PC-9 (cell line): ENCODE results near the gene THBS3. TPM values are rescaled to one million over a fixed set of nuclear protein-coding genes. Genes with fewer than 3 reads are reported as not detected.
A peak's percentile ranks its signal among the peaks of the same experiment; 100 is the strongest.

Experiments used
- BruUV-seq: library from RNA; stranded (reverse); fragments of 400-500 nt; replicated peaks from 2 replicates; lab custom pipeline; 2021; lab: Mats Ljungman, UMichigan
- CTCF ChIA-PET: fragments of 300-600 bp; sonication (Branson Sonifier 250); formaldehyde crosslinking; loops from one replicate; lab custom pipeline; 2022; ENCODE audit warnings: antibody characterized with exemption; lab: Charles Lee
- POLR2A ChIA-PET: fragments of 300-600 bp; sonication (Branson Sonifier 250); formaldehyde crosslinking; loops from one replicate; lab custom pipeline; 2022; ENCODE audit warnings: antibody characterized with exemption; ENCODE audit not compliant: unreplicated experiment; lab: Charles Lee
- DNase-seq, 2 experiments: peaks; one replicate each; pipeline versions ENCODE4 v3.0.0 to v3.0.0-alpha.2; 2015 to 2022; ENCODE audit warnings: mixed read lengths in 1 of 2
- H2AFZ ChIP-seq: fragments of 200-600 bp; sonication (generic); 2 replicates; pipeline ENCODE4 v1.8.1; 2017; ENCODE audit warnings: antibody characterized with exemption
- H3F3A ChIP-seq: fragments of 200-600 bp; sonication (generic); 2 replicates; pipeline ENCODE4 v1.8.1; 2017; ENCODE audit warnings: antibody characterized with exemption, mild to moderate bottlenecking, low read depth; ENCODE audit not compliant: insufficient read depth
- H3K27ac ChIP-seq: fragments of 200-600 bp; sonication (generic); 2 replicates; pipeline ENCODE4 v1.6.1; 2016; ENCODE audit warnings: mixed run types
- H3K27me3 ChIP-seq: fragments of 200-600 bp; sonication (generic); 2 replicates; pipeline ENCODE4 v1.6.1; 2016; ENCODE audit warnings: low read depth, mixed run types; ENCODE audit not compliant: insufficient read depth
- H3K36me3 ChIP-seq: fragments of 200-600 bp; sonication (generic); 2 replicates; pipeline ENCODE4 v1.6.1; 2016; ENCODE audit warnings: low read depth, mixed run types
- H3K4me1 ChIP-seq: fragments of 200-600 bp; sonication (generic); replicated peaks from 2 replicates; pipeline ENCODE4 v1.6.1; 2016; ENCODE audit warnings: mixed run types; ENCODE audit not compliant: insufficient read depth
- H3K4me2 ChIP-seq: fragments of 200-600 bp; sonication (generic); 2 replicates; pipeline ENCODE4 v1.6.1; 2017; ENCODE audit warnings: mixed run types
- H3K4me3 ChIP-seq: fragments of 200-600 bp; sonication (generic); 2 replicates; pipeline ENCODE4 v1.6.1; 2016; ENCODE audit warnings: mixed run types
- H3K79me2 ChIP-seq: fragments of 200-600 bp; sonication (generic); 2 replicates; pipeline ENCODE4 v1.6.1; 2017; ENCODE audit warnings: low read depth, mixed run types
- H3K9me2 ChIP-seq: fragments of 200-600 bp; sonication (generic); 2 replicates; pipeline ENCODE4 v1.8.1; 2017; ENCODE audit warnings: mild to moderate bottlenecking; ENCODE audit not compliant: insufficient read depth
- H3K9me3 ChIP-seq: fragments of 200-600 bp; sonication (generic); 2 replicates; pipeline ENCODE4 v1.8.1; 2016; ENCODE audit warnings: low read depth; ENCODE audit not compliant: insufficient read depth
- H4K20me1 ChIP-seq: fragments of 200-600 bp; sonication (generic); 2 replicates; pipeline ENCODE4 v1.8.1; 2017; ENCODE audit not compliant: insufficient read depth
- CTCF ChIP-seq: fragments of 200-600 bp; sonication (generic); conservative IDR thresholded peaks from 2 replicates; pipeline ENCODE4 v1.6.1; 2017; ENCODE audit warnings: mixed run types, antibody characterized with exemption, mild to moderate bottlenecking, moderate library complexity
- EZH2 ChIP-seq: fragments of 200-600 bp; sonication (generic); IDR thresholded peaks from 2 replicates; pipeline ENCODE4 v1.8.0; 2017; ENCODE audit warnings: antibody characterized with exemption, low read depth
- intact Hi-C: fragments of 100-400 bp; cut with micrococcal nuclease; formaldehyde crosslinking; loops from one replicate; pipeline ENCODE4 v1.10.0; 2022; ENCODE audit not compliant: unreplicated experiment
- total RNA-seq: library from RNA; stranded (reverse); gene quantifications from 2 replicates; pipeline ENCODE4 v1.2.3, GENCODE V29; 2021

THBS3 gene
- total RNA-seq, 1 experiment from 2014 or later = 45.4 TPM

DNA sequence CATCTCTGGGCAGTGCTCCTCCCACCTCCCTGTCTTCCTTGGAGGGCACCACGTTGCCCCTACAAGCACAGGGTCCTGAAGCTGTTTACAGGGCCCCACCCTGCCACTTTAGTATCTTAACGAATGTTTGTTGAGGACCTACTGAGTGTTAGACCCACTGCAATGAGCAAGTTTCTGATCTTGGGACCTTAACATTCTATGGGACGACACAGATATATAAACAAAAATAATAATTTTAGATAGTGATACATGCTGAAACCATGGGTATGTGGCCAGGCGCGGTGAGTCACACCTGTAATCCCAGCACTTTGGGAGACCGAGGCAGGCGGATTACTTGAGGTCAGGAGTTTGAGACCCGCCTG lies 37.4 kb upstream of the THBS3 start:
- Histone ChIP-seq H3K36me3 (no peaks in the 10 kb centered on the region), H3K4me1 (peaks cover 26% of the 10 kb centered on the region), H3K27ac (peak overlapping the region; percentile 72), H3K4me3 (peak overlapping the region; percentile 75), H3K27me3 (no peaks in the 10 kb centered on the region), H3K9me2 (no peaks in the 10 kb centered on the region), H3K9me3 (no peaks in the 10 kb centered on the region), H3K4me2 (peak overlapping the region; percentile 82), H2AFZ (peak overlapping the region; percentile 94), H3F3A (peaks cover 46% of the 10 kb centered on the region), H3K79me2 (0 out of 2 replicates have a peak, but pooled peaks cover 6% of the 10 kb centered on the region), H4K20me1 (no peaks in the 10 kb centered on the region)
- TF ChIP-seq CTCF (no peak), EZH2 (no peak)
- peak in 1 of 2 experiments; percentile 41 for DNase-seq
- ChIA-PET POLR2A (no interaction called here), CTCF (interaction anchor here (0.6 kb wide), 1 partner anchor 356 kb away, joined by 5 read pairs; no protein-coding TSS in a partner anchor)
- intact Hi-C loops = no loop called here
- TSS peak; percentile 94 for BruUV-seq

DNA sequence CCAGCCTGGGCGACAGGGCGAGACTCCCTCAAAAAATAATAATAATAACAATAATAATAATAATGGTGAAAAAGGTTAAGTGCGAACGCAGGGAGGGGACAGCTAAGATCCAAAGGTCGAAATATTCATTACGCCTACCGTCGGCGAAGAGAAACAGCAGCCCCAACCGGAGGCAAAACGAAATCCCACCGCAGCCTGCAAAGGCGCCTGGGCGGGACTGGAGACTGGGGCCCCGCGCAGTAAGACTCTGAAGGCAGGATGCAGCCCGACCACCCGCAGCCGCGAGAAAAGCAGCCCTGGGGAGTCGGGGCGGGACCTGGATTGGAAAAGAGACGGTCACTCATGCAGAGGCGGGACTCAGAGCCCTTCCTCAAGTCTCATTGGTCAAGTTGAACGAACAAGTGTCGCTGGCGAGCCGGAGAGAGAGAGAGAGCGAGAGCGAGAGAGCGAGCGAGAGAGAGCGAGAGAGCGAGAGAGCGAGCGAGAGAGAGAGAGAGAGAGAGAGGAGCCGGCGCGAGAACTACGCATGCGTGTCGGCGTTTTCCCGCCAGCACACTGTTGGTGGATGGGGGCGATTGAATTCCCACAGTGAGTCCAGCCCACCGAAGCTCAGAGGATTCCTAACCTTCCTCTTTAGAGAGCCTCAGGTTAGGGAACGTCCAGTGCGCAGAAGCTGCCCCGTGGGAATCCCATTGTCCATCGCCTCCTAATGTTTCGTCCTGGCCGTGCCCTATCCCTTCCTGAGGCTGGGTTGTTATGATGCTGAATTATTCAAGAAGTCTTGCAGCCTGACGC lies 36.9 kb upstream of the THBS3 start:
- Histone ChIP-seq H3K27ac (peak overlapping the region; percentile 72), H3K36me3 (no peaks in the 10 kb centered on the region), H3K4me1 (peaks cover 26% of the 10 kb centered on the region), H4K20me1 (no peaks in the 10 kb centered on the region), H3K27me3 (no peaks in the 10 kb centered on the region), H3K9me3 (no peaks in the 10 kb centered on the region), H2AFZ (peak overlapping the region; percentile 94), H3K9me2 (no peaks in the 10 kb centered on the region), H3K79me2 (0 out of 2 replicates have a peak, but pooled peaks cover 6% of the 10 kb centered on the region), H3F3A (peaks cover 43% of the 10 kb centered on the region), H3K4me2 (peak overlapping the region; percentile 82), H3K4me3 (peak overlapping the region; percentile 75)
- TF ChIP-seq EZH2 (no peak), CTCF (peak; percentile 91)
- intact Hi-C loops = loop anchor here (1.0 kb wide), 3 partner anchors 37 to 404 kb away; partner anchors contain the start of gene THBS3
- peak; percentile 94 to 96 for DNase-seq
- CTCF ChIA-PET = interaction anchor here (1.5 kb wide), 1 partner anchor 72 kb away, joined by 3 read pairs; the partner anchor contains the start of gene KRTCAP2
- POLR2A ChIA-PET = interaction anchor here (0.7 to 1.0 kb wide), 2 partner anchors 50 to 64 kb away, joined by 3 to 12 read pairs; partner anchors contain the start of gene FDPS
- no TSS peak for BruUV-seq

DNA sequence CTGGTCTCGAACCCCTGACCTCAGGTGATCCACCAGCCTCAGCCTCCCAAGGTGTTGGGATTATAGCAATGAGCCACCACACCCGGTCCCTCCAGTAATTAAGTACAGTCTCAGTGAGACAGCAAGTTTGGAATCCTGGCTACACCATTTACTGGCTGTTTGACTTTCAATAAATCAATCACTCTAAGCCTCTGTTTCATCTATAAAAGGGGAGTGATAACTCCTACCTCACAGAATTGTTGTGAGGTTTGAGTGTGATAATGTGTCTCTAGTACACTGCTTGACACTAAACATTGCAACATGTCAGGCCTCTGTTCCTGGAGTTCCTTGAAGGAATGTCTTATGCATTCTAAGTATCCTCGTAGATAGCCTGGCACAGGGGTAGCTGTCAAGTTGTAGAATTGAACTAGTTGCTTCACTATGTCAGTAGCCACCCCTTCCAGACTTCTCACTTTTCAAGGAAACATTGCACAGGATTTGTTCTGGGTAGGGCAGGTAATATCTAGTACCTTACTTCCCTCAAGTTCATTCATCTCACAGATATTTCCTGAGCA lies 35.2 kb upstream of the THBS3 start:
- Histone ChIP-seq H3K9me2 (no peaks in the 10 kb centered on the region), H3K36me3 (no peaks in the 10 kb centered on the region), H3F3A (peaks cover 38% of the 10 kb centered on the region), H3K79me2 (0 out of 2 replicates have a peak, but pooled peaks cover 6% of the 10 kb centered on the region), H3K27me3 (no peaks in the 10 kb centered on the region), H3K4me1 (peaks cover 26% of the 10 kb centered on the region), H3K4me2 (peak overlapping the region; percentile 82), H2AFZ (no peak overlapping the region), H3K9me3 (no peaks in the 10 kb centered on the region), H3K27ac (no peak overlapping the region), H3K4me3 (peak overlapping the region; percentile 75; the same call in 1 of the 2 replicates), H4K20me1 (no peaks in the 10 kb centered on the region)
- CTCF ChIA-PET = interaction anchor here (0.5 to 1.5 kb wide), 2 partner anchors 70 to 74 kb away, joined by 3 read pairs; partner anchors contain the start of gene KRTCAP2
- POLR2A ChIA-PET = no interaction called here
- BruUV-seq = no TSS peak
- intact Hi-C loops = no loop called here
- DNase-seq = peak in 1 of 2 experiments; percentile 50
- TF ChIP-seq CTCF (no peak), EZH2 (no peak)
